ENCODE measurements around the gene IRF8.

DNA sequence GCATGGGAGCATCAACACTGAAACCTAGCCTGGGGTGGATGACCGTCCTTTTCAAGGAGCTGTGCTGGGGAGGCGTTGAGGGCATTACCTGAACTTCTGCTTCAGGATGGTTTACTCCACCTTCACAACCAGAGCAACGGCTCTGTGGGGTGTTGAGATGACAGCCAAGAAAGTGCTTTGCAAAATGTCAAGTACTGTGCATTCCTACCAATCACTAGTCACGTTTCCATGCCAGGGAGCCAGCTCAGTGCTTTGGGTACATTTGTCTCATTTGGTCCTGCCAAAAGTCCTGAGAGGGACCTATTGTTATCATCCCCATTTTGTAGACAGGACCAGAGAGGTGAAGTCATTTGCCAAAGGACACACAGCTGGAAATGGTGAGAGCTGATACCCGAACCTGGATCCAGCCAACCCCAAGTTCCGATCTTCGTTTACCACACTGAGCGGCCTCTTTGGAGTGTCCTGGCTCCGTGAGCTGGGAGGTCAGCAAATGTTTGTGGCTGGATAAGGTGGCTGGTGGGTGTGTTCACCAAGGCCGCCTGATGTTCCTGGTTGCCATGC, 61.6 kb downstream of the IRF8 start:
- no peak for TF ChIP-seq POLR2A (IDR thresholded peaks at IDR 0.05)
- no peak for TF ChIP-seq CTCF (IDR thresholded peaks at IDR 0.05 in 4 of 5, conservative IDR thresholded peaks at IDR 0.05 in 1 of 5)

Measured in gastrocnemius medialis (tissue), 4 donors.